Chondrocyte (in vitro differentiated cells): ENCODE data around the gene ADAM23. TPM values are rescaled to one million over a fixed set of nuclear protein-coding genes. Genes with fewer than 3 reads are reported as not detected.
A peak's percentile ranks its signal among the peaks of the same experiment; 100 is the strongest.

Source experiments
- DNase-seq: peaks from one replicate; pipeline ENCODE4 v3.0.0; 2021; ENCODE audit warnings: mixed read lengths, low spot score
- H3K27ac Mint-ChIP-seq: one replicate; pipeline ENCODE4 v1.8.0; 2021; ENCODE audit warnings: mild to moderate bottlenecking, moderate library complexity, mixed read lengths; ENCODE audit not compliant: unreplicated experiment
- H3K27me3 Mint-ChIP-seq: 2 replicates; pipeline ENCODE4 v1.8.0; 2021; ENCODE audit warnings: low read depth, mixed read lengths
- H3K36me3 Mint-ChIP-seq: 2 replicates; pipeline ENCODE4 v1.8.0; 2021; ENCODE audit warnings: low read depth, mixed read lengths
- H3K4me1 Mint-ChIP-seq: 2 replicates; pipeline ENCODE4 v1.8.0; 2021; ENCODE audit warnings: low read depth, mild to moderate bottlenecking, mixed read lengths
- H3K4me3 Mint-ChIP-seq: one replicate; pipeline ENCODE4 v1.8.0; 2021; ENCODE audit warnings: mild to moderate bottlenecking, moderate library complexity, mixed read lengths; ENCODE audit not compliant: unreplicated experiment
- H3K9me3 Mint-ChIP-seq: 2 replicates; pipeline ENCODE4 v1.8.0; 2021; ENCODE audit warnings: low read depth, mixed read lengths
- CTCF ChIP-seq: fragments of 200-600 bp; sonication (generic); IDR thresholded peaks from 2 replicates; pipeline ENCODE4 v1.5.0; 2021; ENCODE audit warnings: antibody characterized with exemption, mild to moderate bottlenecking, moderate library complexity
- total RNA-seq: library from RNA; stranded (reverse); gene quantifications from 3 replicates; pipeline ENCODE4 v1.2.1, GENCODE V29; 2021

The ADAM23 gene
- total RNA-seq, 1 donor from 2014 or later = 22.7 TPM

GRCh38 chr2:206556357-206556949 lies 113.1 kb downstream of the ADAM23 start:
- Mint-ChIP-seq H3K36me3 (no peaks in the 10 kb centered on the region), H3K27me3 (no peaks in the 10 kb centered on the region), H3K4me1 (peaks cover 16% of the 10 kb centered on the region), H3K4me3 (no peak overlapping the region), H3K27ac (no peak overlapping the region), H3K9me3 (no peaks in the 10 kb centered on the region)
- TF ChIP-seq CTCF = peak; percentile 82
- no peak for DNase-seq

- H3K4me1 Mint-ChIP-seq = peaks cover 17% of the 10 kb centered on the region
- no peak overlapping the region for H3K4me3 Mint-ChIP-seq
- H3K27ac Mint-ChIP-seq = peak overlapping the region; percentile 71
- H3K9me3 Mint-ChIP-seq = no peaks in the 10 kb centered on the region
- no peaks in the 10 kb centered on the region for H3K27me3 Mint-ChIP-seq
- TF ChIP-seq CTCF = no peak
- H3K36me3 Mint-ChIP-seq = no peaks in the 10 kb centered on the region
- DNase-seq = no peak
Observed at GRCh38 chr2:206557321-206557720, 114.0 kb downstream of the ADAM23 start.

- Mint-ChIP-seq H3K27me3 (no peaks in the 10 kb centered on the region), H3K9me3 (no peaks in the 10 kb centered on the region), H3K36me3 (no peaks in the 10 kb centered on the region), H3K4me3 (no peak overlapping the region), H3K27ac (no peak overlapping the region), H3K4me1 (peaks cover 19% of the 10 kb centered on the region)
- no peak for TF ChIP-seq CTCF
- DNase-seq = no peak
Observed at GRCh38 chr2:206558492-206558891, 115.2 kb downstream of the ADAM23 start.

GRCh38 chr2:206561962-206562361 lies 118.6 kb downstream of the ADAM23 start:
- Mint-ChIP-seq H3K4me3 (no peak overlapping the region), H3K27me3 (no peaks in the 10 kb centered on the region), H3K27ac (no peak overlapping the region), H3K9me3 (no peaks in the 10 kb centered on the region), H3K36me3 (no peaks in the 10 kb centered on the region), H3K4me1 (peaks cover 8% of the 10 kb centered on the region)
- DNase-seq = no peak
- TF ChIP-seq CTCF = no peak

GRCh38 chr2:206562375-206562774 lies 119.0 kb downstream of the ADAM23 start:
- Mint-ChIP-seq H3K4me3 (no peak overlapping the region), H3K36me3 (no peaks in the 10 kb centered on the region), H3K27ac (peak overlapping the region; percentile 32), H3K9me3 (no peaks in the 10 kb centered on the region), H3K27me3 (no peaks in the 10 kb centered on the region), H3K4me1 (peaks cover 7% of the 10 kb centered on the region)
- TF ChIP-seq CTCF = no peak
- DNase-seq = no peak
